ENCODE data around the gene RHOC. TPM values are rescaled to one million over a fixed set of nuclear protein-coding genes. Genes with fewer than 3 reads are reported as not detected.

The RHOC gene
- polyA plus RNA-seq, 1 experiment = 1,537 TPM

GRCh38 chr1:112704391-112704933, 2.5 kb downstream of the RHOC start:
- Histone ChIP-seq H3K27me3 (ENCODE audit: control insufficient read depth, insufficient read depth, low read length) (no peaks in the 10 kb centered on the region), H3K4me3 (ENCODE audit: low read depth, low read length) (peak overlapping the region; percentile 70), H3K36me3 (ENCODE audit: control insufficient read depth, insufficient read depth, low read length) (peaks cover 21% of the 10 kb centered on the region)
- no peak for DNase-seq (ENCODE audit: low read depth)
- no peak for TF ChIP-seq CTCF (IDR thresholded peaks at IDR 0.05; ENCODE audit: insufficient read depth, low read depth, low read length)
- ChIA-PET CTCF (interaction anchor here (1.0 to 2.0 kb wide), 9 partner anchors 11 to 346 kb away, joined by 3 to 9 read pairs (median 4); partner anchors contain the start of gene MOV10), POLR2A (interaction anchor here (0.6 to 1.0 kb wide), 3 partner anchors 11 to 311 kb away, joined by 3 to 4 read pairs (median 4); no protein-coding TSS in a partner anchor)

GRCh38 chr1:112703706-112704105, 3.2 kb downstream of the RHOC start:
- DNase-seq (ENCODE audit: low read depth) = no peak
- ChIA-PET POLR2A (interaction anchor here (0.5 to 0.6 kb wide), 2 partner anchors 29 to 102 kb away, joined by 4 read pairs; no protein-coding TSS in a partner anchor), CTCF (interaction anchor here (1.6 to 2.0 kb wide), 3 partner anchors 29 to 313 kb away, joined by 6 to 9 read pairs (median 7); partner anchors contain the start of gene MOV10)
- TF ChIP-seq CTCF (IDR thresholded peaks at IDR 0.05; ENCODE audit: insufficient read depth, low read depth, low read length) = no peak
- no peak overlapping the region for H3K4me3 ChIP-seq (ENCODE audit: low read depth, low read length)
- H3K36me3 ChIP-seq (ENCODE audit: control insufficient read depth, insufficient read depth, low read length) = peaks cover 24% of the 10 kb centered on the region
- H3K27me3 ChIP-seq (ENCODE audit: control insufficient read depth, insufficient read depth, low read length) = no peaks in the 10 kb centered on the region

GRCh38 chr1:112702420-112703261, 4.3 kb downstream of the RHOC start:
- ChIA-PET CTCF (interaction anchor here (0.7 to 1.1 kb wide), 2 partner anchors 29 to 73 kb away, joined by 3 to 5 read pairs; no protein-coding TSS in a partner anchor), POLR2A (interaction anchor here (0.6 kb wide), 1 partner anchor 65 kb away, joined by 3 read pairs; no protein-coding TSS in a partner anchor)
- DNase-seq (ENCODE audit: low read depth) = no peak
- Histone ChIP-seq H3K4me3 (ENCODE audit: low read depth, low read length) (no peak overlapping the region), H3K36me3 (ENCODE audit: control insufficient read depth, insufficient read depth, low read length) (peaks cover 33% of the 10 kb centered on the region), H3K27me3 (ENCODE audit: control insufficient read depth, insufficient read depth, low read length) (no peaks in the 10 kb centered on the region)
- no peak for TF ChIP-seq CTCF (IDR thresholded peaks at IDR 0.05; ENCODE audit: insufficient read depth, low read depth, low read length)

- CTCF ChIA-PET = interaction anchor here (1.1 kb wide), 1 partner anchor 28 kb away, joined by 5 read pairs; no protein-coding TSS in a partner anchor
- DNase-seq (ENCODE audit: low read depth) = no peak
- no peaks in the 10 kb centered on the region for H3K27me3 ChIP-seq (ENCODE audit: control insufficient read depth, insufficient read depth, low read length)
- no peak overlapping the region for H3K4me3 ChIP-seq (ENCODE audit: low read depth, low read length)
- peaks cover 33% of the 10 kb centered on the region for H3K36me3 ChIP-seq (ENCODE audit: control insufficient read depth, insufficient read depth, low read length)
- POLR2A ChIA-PET = no interaction called here
- no peak for TF ChIP-seq CTCF (IDR thresholded peaks at IDR 0.05; ENCODE audit: insufficient read depth, low read depth, low read length)
Observed at GRCh38 chr1:112702067-112702395, 4.9 kb downstream of the RHOC start.

Data from BJ (cell line).